Measurements from ENCODE around the gene DLL1.

The DLL1 gene

GRCh38 chr6:170313716-170314295 lies 22.9 kb upstream of the DLL1 start:
- no peak for FAIRE-seq

GRCh38 chr6:170312876-170313275 lies 22.0 kb upstream of the DLL1 start:
- DNase-seq (ENCODE audit: insufficient read length, low spot score) = no peak
- TF ChIP-seq, protein P1, sequence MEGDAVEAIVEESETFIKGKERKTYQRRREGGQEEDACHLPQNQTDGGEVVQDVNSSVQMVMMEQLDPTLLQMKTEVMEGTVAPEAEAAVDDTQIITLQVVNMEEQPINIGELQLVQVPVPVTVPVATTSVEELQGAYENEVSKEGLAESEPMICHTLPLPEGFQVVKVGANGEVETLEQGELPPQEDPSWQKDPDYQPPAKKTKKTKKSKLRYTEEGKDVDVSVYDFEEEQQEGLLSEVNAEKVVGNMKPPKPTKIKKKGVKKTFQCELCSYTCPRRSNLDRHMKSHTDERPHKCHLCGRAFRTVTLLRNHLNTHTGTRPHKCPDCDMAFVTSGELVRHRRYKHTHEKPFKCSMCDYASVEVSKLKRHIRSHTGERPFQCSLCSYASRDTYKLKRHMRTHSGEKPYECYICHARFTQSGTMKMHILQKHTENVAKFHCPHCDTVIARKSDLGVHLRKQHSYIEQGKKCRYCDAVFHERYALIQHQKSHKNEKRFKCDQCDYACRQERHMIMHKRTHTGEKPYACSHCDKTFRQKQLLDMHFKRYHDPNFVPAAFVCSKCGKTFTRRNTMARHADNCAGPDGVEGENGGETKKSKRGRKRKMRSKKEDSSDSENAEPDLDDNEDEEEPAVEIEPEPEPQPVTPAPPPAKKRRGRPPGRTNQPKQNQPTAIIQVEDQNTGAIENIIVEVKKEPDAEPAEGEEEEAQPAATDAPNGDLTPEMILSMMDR (IDR thresholded peaks at IDR 0.05; ENCODE audit: insufficient read depth, missing control alignments) = no peak
- FAIRE-seq = no peak

More at GRCh38 chr6:170313716-170314295, 22.9 kb upstream of the DLL1 start:
- TF ChIP-seq, protein P1 (IDR thresholded peaks at IDR 0.05; ENCODE audit: insufficient read depth, missing control alignments) = no peak
- DNase-seq (ENCODE audit: insufficient read length, low spot score) = no peak

DNA sequence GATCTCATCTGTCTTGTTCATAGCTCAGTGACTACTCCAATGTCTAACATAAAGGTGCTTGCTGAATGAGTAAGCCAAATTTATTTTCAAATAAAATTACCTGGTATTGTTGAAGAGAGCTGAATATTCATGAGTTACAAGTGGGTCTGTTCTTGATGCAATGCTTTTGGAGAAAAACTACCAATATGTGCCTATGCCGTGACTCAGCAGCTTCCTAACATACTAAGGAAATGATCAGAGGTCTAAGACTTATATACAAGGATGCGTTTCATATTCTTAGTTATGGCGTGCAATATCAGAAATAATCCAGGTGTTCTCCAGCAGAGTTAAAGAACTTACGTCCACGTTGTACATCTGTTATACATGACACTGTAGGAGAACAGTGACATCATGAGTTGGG lies 20.8 kb upstream of the DLL1 start:
- DNase-seq (ENCODE audit: insufficient read length, low spot score) = no peak
- TF ChIP-seq, protein P1 (IDR thresholded peaks at IDR 0.05; ENCODE audit: insufficient read depth, missing control alignments) = no peak

DNA sequence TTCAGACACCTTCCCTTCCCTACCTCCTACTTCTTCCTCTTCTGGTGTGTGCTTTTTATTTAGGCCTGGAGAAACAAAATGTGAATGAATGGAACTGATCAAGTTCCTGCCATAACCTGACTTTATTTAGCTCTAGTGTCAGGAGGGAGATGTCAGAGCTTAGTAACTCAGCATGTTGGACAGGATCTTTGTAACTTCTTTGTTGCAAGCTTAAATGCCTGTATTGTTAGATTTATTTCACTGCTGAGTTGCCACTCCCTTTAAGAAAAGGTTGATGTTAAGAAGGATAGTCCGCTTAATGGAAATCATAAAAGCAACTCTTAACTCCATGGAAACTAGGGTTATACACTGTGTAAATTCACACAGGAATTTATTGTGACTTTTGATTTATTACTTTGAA lies 17.9 kb upstream of the DLL1 start:
- no peak for DNase-seq (ENCODE audit: insufficient read length, low spot score)
- TF ChIP-seq, protein P1 (IDR thresholded peaks at IDR 0.05; ENCODE audit: insufficient read depth, missing control alignments) = no peak
- FAIRE-seq = no peak

More for the DNA sequence above, 20.8 kb upstream of the DLL1 start:
- no peak for FAIRE-seq

DNA sequence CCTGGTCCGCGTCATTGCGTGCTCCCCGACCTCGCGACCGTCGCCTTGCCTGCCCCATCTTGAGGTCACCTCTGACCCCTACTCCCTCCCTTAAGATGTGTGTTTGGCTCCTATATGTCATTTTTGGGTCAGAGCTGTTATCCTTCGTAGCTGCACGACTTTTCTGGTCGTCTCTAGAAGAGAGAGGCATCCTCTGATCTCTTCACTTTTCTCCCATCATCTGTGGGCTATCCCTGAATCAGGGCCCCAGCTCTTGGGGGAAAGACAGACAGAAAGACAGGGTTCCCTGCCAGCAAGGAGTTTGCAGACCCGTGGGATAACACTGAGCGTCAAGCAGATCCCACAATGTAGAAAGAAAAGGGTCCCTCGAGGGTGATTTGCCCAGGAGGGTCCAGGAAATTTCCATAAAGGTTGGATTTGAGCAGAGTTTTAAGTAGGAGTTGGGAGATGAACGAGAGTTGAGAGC lies 16.2 kb upstream of the DLL1 start:
- DNase-seq (ENCODE audit: insufficient read length, low spot score) (no peak), FAIRE-seq (no peak)
- TF ChIP-seq, protein P1 (IDR thresholded peaks at IDR 0.05; ENCODE audit: insufficient read depth, missing control alignments) = no peak

GRCh38 chr6:170306324-170307079 lies 15.6 kb upstream of the DLL1 start, which contains the start of gene FAM120B:
FAM120B (plus strand) TSS chr6:170306758; CDS start chr6:170317391, 10,633 bp downstream.
- peak; percentile 85 for DNase-seq (ENCODE audit: insufficient read length, low spot score)
- TF ChIP-seq, protein P1 (IDR thresholded peaks at IDR 0.05; ENCODE audit: insufficient read depth, missing control alignments) = no peak
- FAIRE-seq = no peak

Measured in D721Med (cell line).